IMR-90 (cell line): ENCODE data around the gene SLC6A7. TPM values are rescaled to one million over a fixed set of nuclear protein-coding genes. Genes with fewer than 3 reads are reported as not detected.
A peak's percentile ranks its signal among the peaks of the same experiment; 100 is the strongest.

Experiments used
- ATAC-seq: fragments of 200-7000 bp; cut with Tn5 transposase; 2 replicates; pipeline ENCODE4 v1.9.1; 2020; ENCODE audit warnings: low read depth, mild to moderate bottlenecking, moderate library complexity
- BruUV-seq: library from RNA; stranded (reverse); fragments of 400-500 nt; replicated peaks from 2 replicates; lab custom pipeline; 2021; lab: Mats Ljungman, UMichigan
- CTCF ChIA-PET: fragments of 300-600 bp; formaldehyde crosslinking; extraction: SDS; loops from one replicate; lab custom pipeline; 2021; ENCODE audit warnings: antibody characterized with exemption; lab: Yijun Ruan, JAX
- POLR2A ChIA-PET: fragments of 300-600 bp; sonication (Branson Sonifier 250); formaldehyde crosslinking; loops from one replicate; lab custom pipeline; 2022; ENCODE audit warnings: antibody characterized with exemption; ENCODE audit not compliant: unreplicated experiment; lab: Charles Lee
- DNase-seq: peaks from one replicate; pipeline ENCODE4 v3.0.0; 2013
- H2AFZ ChIP-seq: replicated peaks from 2 replicates; pipeline ENCODE3; 2013; ENCODE audit warnings: low read length, mild to moderate bottlenecking; ENCODE audit not compliant: poor library complexity
- H2AK5ac ChIP-seq: 2 replicates; pipeline ENCODE4 v1.6.1; 2013; ENCODE audit warnings: low read depth, low read length, inconsistent platforms
- H2AK9ac ChIP-seq: replicated peaks from 2 replicates; pipeline ENCODE3; 2013; ENCODE audit warnings: mild to moderate bottlenecking, low read depth, low read length, moderate library complexity; ENCODE audit not compliant: poor library complexity
- H2BK120ac ChIP-seq: 2 replicates; pipeline ENCODE4 v1.6.1; 2013; ENCODE audit warnings: low read depth, low read length, inconsistent platforms
- H2BK15ac ChIP-seq: 3 replicates; pipeline ENCODE4 v1.6.1; 2013; ENCODE audit warnings: low read depth, low read length, inconsistent platforms
- H2BK20ac ChIP-seq: 2 replicates; pipeline ENCODE4 v1.6.1; 2013; ENCODE audit warnings: low read depth, mild to moderate bottlenecking, inconsistent platforms, low read length, moderate library complexity
- H2BK5ac ChIP-seq: 2 replicates; pipeline ENCODE4 v1.6.1; 2013; ENCODE audit warnings: mild to moderate bottlenecking, low read depth, low read length, inconsistent platforms; ENCODE audit not compliant: poor library complexity, severe bottlenecking
- H3K14ac ChIP-seq: replicated peaks from 2 replicates; pipeline ENCODE4 v1.6.1; 2013; ENCODE audit warnings: low read depth, low read length, inconsistent platforms
- H3K18ac ChIP-seq: 2 replicates; pipeline ENCODE4 v1.6.1; 2013; ENCODE audit warnings: low read depth, low read length, control low read depth
- H3K23ac ChIP-seq: 2 replicates; pipeline ENCODE4 v1.6.1; 2013; ENCODE audit warnings: low read depth, low read length, inconsistent platforms
- H3K27ac ChIP-seq: 2 replicates; pipeline ENCODE4 v1.5.1; 2013; ENCODE audit warnings: mild to moderate bottlenecking, control low read depth, low read length; ENCODE audit not compliant: insufficient read depth
- H3K27me3 ChIP-seq: 2 replicates; pipeline ENCODE4 v1.6.1; 2013; ENCODE audit warnings: low read length; ENCODE audit not compliant: control insufficient read depth, insufficient read depth
- H3K36me3 ChIP-seq: 2 replicates; pipeline ENCODE4 v1.6.1; 2013; ENCODE audit warnings: low read length, mixed read lengths; ENCODE audit not compliant: control insufficient read depth, insufficient read depth
- H3K4ac ChIP-seq: 2 replicates; pipeline ENCODE4 v1.6.1; 2013; ENCODE audit warnings: low read depth, low read length, inconsistent platforms
- H3K4me1 ChIP-seq: 2 replicates; pipeline ENCODE4 v1.6.1; 2013; ENCODE audit warnings: low read length, mixed read lengths; ENCODE audit not compliant: control insufficient read depth, insufficient read depth
- H3K4me2 ChIP-seq: 2 replicates; pipeline ENCODE4 v1.6.1; 2013; ENCODE audit warnings: low read depth, mild to moderate bottlenecking, control low read depth, low read length, moderate library complexity
- H3K4me3 ChIP-seq: 2 replicates; pipeline ENCODE4 v1.5.1; 2013; ENCODE audit warnings: low read depth, mild to moderate bottlenecking, control low read depth, low read length, moderate library complexity; ENCODE audit not compliant: insufficient read depth
- H3K56ac ChIP-seq: 2 replicates; pipeline ENCODE4 v1.6.1; 2013; ENCODE audit warnings: low read length, inconsistent platforms; ENCODE audit not compliant: insufficient read depth; ENCODE audit errors: extremely low read depth
- H3K79me1 ChIP-seq, 2 experiments: 2 replicates each; pipeline ENCODE4 v1.6.1; 2013; ENCODE audit warnings: low read length in 2 of 2, inconsistent platforms in 1 of 2, low read depth in 1 of 2
- H3K9ac ChIP-seq: 2 replicates; pipeline ENCODE4 v1.6.1; 2013; ENCODE audit warnings: low read depth, low read length, control low read depth
- H3K9me1 ChIP-seq: 2 replicates; pipeline ENCODE4 v1.6.1; 2013; ENCODE audit warnings: low read length, inconsistent platforms; ENCODE audit not compliant: insufficient read depth
- H3K9me3 ChIP-seq: 2 replicates; pipeline ENCODE4 v1.6.1; 2013; ENCODE audit warnings: low read length; ENCODE audit not compliant: control insufficient read depth, insufficient read depth
- H4K20me1 ChIP-seq: 2 replicates; pipeline ENCODE4 v1.6.1; 2013; ENCODE audit warnings: low read length, inconsistent platforms; ENCODE audit not compliant: insufficient read depth
- H4K5ac ChIP-seq: 2 replicates; pipeline ENCODE4 v1.6.1; 2013; ENCODE audit warnings: mild to moderate bottlenecking, low read depth, low read length, control low read depth
- H4K8ac ChIP-seq, 2 experiments: 2 replicates each; pipeline ENCODE4 v1.6.1; 2013; ENCODE audit warnings: low read depth in 2 of 2, low read length in 2 of 2, control low read depth in 1 of 2, inconsistent platforms in 1 of 2
- H4K91ac ChIP-seq: 2 replicates; pipeline ENCODE4 v1.6.1; 2013; ENCODE audit warnings: low read depth, low read length, inconsistent platforms; ENCODE audit not compliant: insufficient read depth
- SMC3 ChIP-seq: fragments of 150-350 bp; IDR thresholded peaks from 2 replicates; pipeline ENCODE4 v1.6.1; 2016; ENCODE audit warnings: low read depth, mild to moderate bottlenecking, antibody characterized with exemption, low read length, moderate library complexity
- WGBS, 2 experiments: methylation state at CpG; one replicate each; pipeline versions ENCODE4 v1.1.5 to v1.1.7; 2013; ENCODE audit warnings: missing lambda C conversion rate in 2 of 2; ENCODE audit not compliant: insufficient read length in 1 of 2; ENCODE audit errors: extremely low coverage in 2 of 2; 5-methylcytosine and 5-hydroxymethylcytosine counted together
- dilution Hi-C: fragments of 300-500 bp; cut with HindIII; formaldehyde crosslinking; loops from one replicate; pipeline ENCODE4 v1.14.3; 2018; ENCODE audit warnings: low sequenced_read_pairs; ENCODE audit not compliant: unreplicated experiment
- in situ Hi-C: fragments of 300-500 bp; cut with MboI; formaldehyde crosslinking; loops from 3 replicates; pipeline ENCODE4 v1.14.3; 2019; ENCODE audit warnings: low sequenced_read_pairs, inconsistent platforms, mixed read lengths
- intact Hi-C: fragments of 100-400 bp; cut with micrococcal nuclease; formaldehyde crosslinking; loops from 2 replicates; pipeline ENCODE4 v1.10.0; 2022
- polyA plus RNA-seq, 3 experiments: library from polyadenylated mRNA; depleted of rRNA; stranded (reverse); fragments of >200 nt; gene quantifications; 2 replicates each; pipeline ENCODE4 v1.2.3, GENCODE V29; 2012; ENCODE audit warnings: low replicate concordance in 1 of 3
- total RNA-seq: library from RNA; depleted of rRNA; stranded (reverse); fragments of >200 nt; gene quantifications from 2 replicates; pipeline ENCODE4 v1.2.3, GENCODE V29; 2012

SLC6A7 gene
- total and polyA plus RNA-seq, 2 of the 4 experiments (the other 2 are of a cell fraction) = under 0.01 TPM; not detected in 1

GRCh38 chr5:150209099-150209635 lies 19.3 kb downstream of the SLC6A7 start:
- in situ Hi-C loops = loop anchor here (5.0 to 25.0 kb wide), 2 partner anchors 37 to 572 kb away; no protein-coding TSS in a partner anchor
- Histone ChIP-seq H2BK15ac (no peak overlapping the region), H3K9me1 (peaks cover 6% of the 10 kb centered on the region; the same call in 1 of the 2 replicates), H3K56ac (no peak overlapping the region), H4K8ac (peak overlapping the region in 1 of 2 experiments; percentile 18; a peak in 1 of 4 replicates), H3K27me3 (no peaks in the 10 kb centered on the region), H3K36me3 (no peaks in the 10 kb centered on the region), H3K9me3 (no peaks in the 10 kb centered on the region), H2AK5ac (peak overlapping the region; percentile 75), H4K5ac (peak overlapping the region; percentile 7; the same call in 1 of the 2 replicates), H3K4me3 (no peak overlapping the region), H3K18ac (no peak overlapping the region; the same call in 1 of the 2 replicates), H3K4ac (peak overlapping the region; percentile 55), H2BK120ac (peak overlapping the region; percentile 20; the same call in 1 of the 2 replicates), H3K23ac (no peak overlapping the region), H4K20me1 (no peaks in the 10 kb centered on the region), H2BK5ac (no peak overlapping the region), H3K27ac (no peak overlapping the region), H4K91ac (no peak overlapping the region; the same call in 1 of the 2 replicates), H2AK9ac (peak overlapping the region; percentile 60), H2AFZ (peak overlapping the region; percentile 45), H3K4me2 (no peak overlapping the region), H3K4me1 (peaks cover 11% of the 10 kb centered on the region), H3K9ac (no peak overlapping the region), H2BK20ac (no peak overlapping the region; the same call in 1 of the 2 replicates), H3K14ac (peak overlapping the region; percentile 32; the same call in 1 of the 2 replicates), H3K79me1 (no peaks in the 10 kb centered on the region)
- peak; percentile 47; the same call in 1 of the 2 replicates for ATAC-seq
- intact Hi-C loops = no loop called here
- 82% methylated on average over 15 of the region's 21 CpGs; no CpG with 5 or more reads in 1 of the 2 experiments for WGBS, 2 experiments
- dilution Hi-C loops = no loop called here
- CTCF ChIA-PET = interaction anchor here (0.7 to 1.8 kb wide), 2 partner anchors 47 to 142 kb away, joined by 4 read pairs; no protein-coding TSS in a partner anchor
- POLR2A ChIA-PET = no interaction called here
- peak; percentile 76 for DNase-seq
- no TSS peak for BruUV-seq
- no peak for TF ChIP-seq SMC3
